Fibroblast of lung (primary cell): ENCODE results near the gene CNPY4. TPM values are rescaled to one million over a fixed set of nuclear protein-coding genes. Genes with fewer than 3 reads are reported as not detected.
A peak's percentile ranks its signal among the peaks of the same experiment; 100 is the strongest.

Experiments
- DNase-seq, 2 donors: peaks; one replicate each; pipeline versions ENCODE4 v3.0.0 to v3.0.0-alpha.2; 2010; ENCODE audit warnings: low read depth in 2 of 2
- H2AFZ ChIP-seq: 2 replicates; pipeline ENCODE4 v1.5.1; 2012; ENCODE audit warnings: low read length, control low read depth, inconsistent platforms
- H3K27ac ChIP-seq: 2 replicates; pipeline ENCODE4 v1.5.1; 2011; ENCODE audit warnings: low read length, control low read depth; ENCODE audit not compliant: insufficient read depth
- H3K27me3 ChIP-seq: 2 replicates; pipeline ENCODE4 v1.5.1; 2011; ENCODE audit warnings: mild to moderate bottlenecking, low read length; ENCODE audit not compliant: control insufficient read depth, insufficient read depth
- H3K36me3 ChIP-seq: 2 replicates; pipeline ENCODE4 v1.5.1; 2011; ENCODE audit warnings: low read length; ENCODE audit not compliant: control insufficient read depth, insufficient read depth
- H3K4me1 ChIP-seq: 2 replicates; pipeline ENCODE4 v1.5.1; 2011; ENCODE audit warnings: low read length; ENCODE audit not compliant: control insufficient read depth, insufficient read depth; ENCODE audit errors: extremely low read depth
- H3K4me2 ChIP-seq: 2 replicates; pipeline ENCODE4 v1.5.1; 2011; ENCODE audit warnings: low read length, control low read depth; ENCODE audit not compliant: insufficient read depth; ENCODE audit errors: extremely low read depth
- H3K4me3 ChIP-seq, 4 experiments: fragments of 200-600 bp in 1 of 4; sonication (generic) in 1 of 4; replicated peaks in 1 of 4; 2 replicates each; pipeline ENCODE4 v1.5.1; 2011 to 2016; ENCODE audit warnings: low read length in 4 of 4, low read depth in 3 of 4, mild to moderate bottlenecking in 3 of 4, control low read depth in 2 of 4, inconsistent platforms in 1 of 4, mixed read lengths in 1 of 4; ENCODE audit not compliant: insufficient read depth in 1 of 4; ENCODE audit errors: control extremely low read depth in 1 of 4
- H3K79me2 ChIP-seq: 2 replicates; pipeline ENCODE4 v1.5.1; 2012; ENCODE audit warnings: mild to moderate bottlenecking, low read length, inconsistent platforms; ENCODE audit not compliant: control insufficient read depth, insufficient read depth
- H3K9ac ChIP-seq: 2 replicates; pipeline ENCODE4 v1.5.1; 2011; ENCODE audit warnings: mild to moderate bottlenecking, low read length, control low read depth; ENCODE audit not compliant: insufficient read depth
- H3K9me3 ChIP-seq: 2 replicates; pipeline ENCODE4 v1.5.1; 2012; ENCODE audit warnings: low read depth, low read length; ENCODE audit not compliant: control insufficient read depth, insufficient read depth
- H4K20me1 ChIP-seq: 2 replicates; pipeline ENCODE4 v1.5.1; 2011; ENCODE audit warnings: low read length; ENCODE audit not compliant: control insufficient read depth, insufficient read depth; ENCODE audit errors: extremely low read depth
- EZH2 ChIP-seq: IDR thresholded peaks from 2 replicates; pipeline ENCODE4 v1.5.1; 2012; ENCODE audit warnings: low read length, control low read depth, mild to moderate bottlenecking; ENCODE audit errors: missing control alignments
- polyA plus RNA-seq, 2 donors: library from polyadenylated mRNA; depleted of rRNA in 1 of 2; stranded (reverse) in 1 of 2; unstranded in 1 of 2; fragments of >200 nt; gene quantifications; 2 replicates each; pipeline ENCODE4 v1.2.1, GENCODE V29; 2011 to 2012; ENCODE audit warnings: missing spikeins in 1 of 2
- total RNA-seq: library from RNA; depleted of rRNA; stranded (reverse); fragments of >200 nt; gene quantifications from 2 replicates; pipeline ENCODE4 v1.2.1, GENCODE V29; 2014
- TF ChIP-seq, protein P1 (sequence below), 2 donors: IDR thresholded peaks in 1 of 2; conservative IDR thresholded peaks in 1 of 2; 1 replicate in 1 of 2; 2 replicates in 1 of 2; pipeline ENCODE4 v1.5.1; 2011 to 2012; ENCODE audit warnings: low read length in 2 of 2, control low read depth in 1 of 2, inconsistent platforms in 1 of 2, low read depth in 1 of 2, mild to moderate bottlenecking in 1 of 2

Gene CNPY4
- total and polyA plus RNA-seq, 2 donors (not counting 1 experiment from before 2014, with no cell fraction given), result 21.6 to 40.7 TPM

DNA sequence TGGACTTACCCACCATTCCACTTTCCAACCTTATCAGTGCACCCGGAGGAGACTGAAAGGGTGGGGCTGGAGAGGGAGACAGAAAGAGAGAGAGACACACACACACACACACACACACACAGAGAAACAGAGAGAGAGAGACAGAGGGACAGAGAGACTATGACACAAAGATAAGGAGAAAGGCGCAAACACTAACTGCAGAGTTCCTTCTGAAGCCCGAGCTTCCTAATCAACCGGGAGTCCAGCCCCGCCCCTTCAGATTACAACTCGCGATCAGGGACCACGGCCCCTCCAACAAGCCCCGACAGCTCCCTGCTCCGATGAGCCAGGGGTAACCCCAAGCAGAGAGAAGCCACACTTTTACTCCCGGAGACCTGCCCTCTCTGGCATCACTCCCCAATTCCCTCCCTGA lies 48.5 kb downstream of the CNPY4 start:
- DNase-seq, result peak in 1 of 2 donors; percentile 30

DNA sequence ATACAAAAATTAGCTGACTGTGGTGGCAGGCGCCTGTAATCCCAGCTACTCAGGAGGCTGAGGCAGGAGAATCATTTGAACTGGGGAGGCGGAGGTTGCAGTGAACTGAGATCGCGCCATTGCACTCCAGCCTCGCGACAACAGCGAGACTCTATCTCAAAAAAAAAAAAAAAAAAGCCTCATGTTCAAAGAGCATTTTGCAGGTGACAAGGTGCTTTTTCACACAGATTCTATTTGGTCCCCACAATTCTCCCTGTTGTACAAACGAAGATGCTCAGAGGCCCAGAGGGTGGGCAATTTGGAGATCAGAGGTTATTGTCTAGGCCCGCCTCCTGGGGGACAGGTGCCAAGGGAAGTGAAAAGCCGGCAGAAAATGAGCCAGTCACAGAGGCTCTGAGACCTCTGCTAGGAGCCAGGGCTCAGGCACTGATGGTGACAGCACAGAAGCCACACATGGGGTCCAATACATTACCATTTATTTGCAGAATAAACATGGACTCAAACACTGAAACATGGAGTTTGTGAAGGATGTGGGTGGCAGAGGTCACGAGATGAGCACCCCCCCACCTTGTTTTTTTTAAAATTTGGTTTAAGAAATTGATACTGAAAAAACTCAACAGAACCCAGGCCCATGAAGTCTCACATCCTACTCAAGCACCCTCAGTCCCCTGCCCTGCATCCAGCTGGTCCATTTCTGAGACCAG lies 49.9 kb downstream of the CNPY4 start:
- H3K9ac ChIP-seq, result no peak overlapping the region
- no peak overlapping the region for H3K4me2 ChIP-seq
- H3K4me1 ChIP-seq, result peaks cover 4% of the 10 kb centered on the region
- H3K27me3 ChIP-seq, result no peaks in the 10 kb centered on the region
- H4K20me1 ChIP-seq, result no peaks in the 10 kb centered on the region
- no peak overlapping the region for H3K4me3 ChIP-seq
- H3K36me3 ChIP-seq, result no peaks in the 10 kb centered on the region
- H3K9me3 ChIP-seq, result no peaks in the 10 kb centered on the region
- DNase-seq, result no peak
- H3K27ac ChIP-seq, result no peak overlapping the region
- TF ChIP-seq, protein P1, sequence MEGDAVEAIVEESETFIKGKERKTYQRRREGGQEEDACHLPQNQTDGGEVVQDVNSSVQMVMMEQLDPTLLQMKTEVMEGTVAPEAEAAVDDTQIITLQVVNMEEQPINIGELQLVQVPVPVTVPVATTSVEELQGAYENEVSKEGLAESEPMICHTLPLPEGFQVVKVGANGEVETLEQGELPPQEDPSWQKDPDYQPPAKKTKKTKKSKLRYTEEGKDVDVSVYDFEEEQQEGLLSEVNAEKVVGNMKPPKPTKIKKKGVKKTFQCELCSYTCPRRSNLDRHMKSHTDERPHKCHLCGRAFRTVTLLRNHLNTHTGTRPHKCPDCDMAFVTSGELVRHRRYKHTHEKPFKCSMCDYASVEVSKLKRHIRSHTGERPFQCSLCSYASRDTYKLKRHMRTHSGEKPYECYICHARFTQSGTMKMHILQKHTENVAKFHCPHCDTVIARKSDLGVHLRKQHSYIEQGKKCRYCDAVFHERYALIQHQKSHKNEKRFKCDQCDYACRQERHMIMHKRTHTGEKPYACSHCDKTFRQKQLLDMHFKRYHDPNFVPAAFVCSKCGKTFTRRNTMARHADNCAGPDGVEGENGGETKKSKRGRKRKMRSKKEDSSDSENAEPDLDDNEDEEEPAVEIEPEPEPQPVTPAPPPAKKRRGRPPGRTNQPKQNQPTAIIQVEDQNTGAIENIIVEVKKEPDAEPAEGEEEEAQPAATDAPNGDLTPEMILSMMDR (conservative IDR thresholded peaks at IDR 0.05 in 1 of 2, IDR thresholded peaks at IDR 0.05 in 1 of 2; ENCODE audit: low read depth in 1 of 2, low read length in 2 of 2), result no peak
- TF ChIP-seq EZH2, result no peak
- H3K79me2 ChIP-seq, result no peaks in the 10 kb centered on the region
- H2AFZ ChIP-seq, result no peak overlapping the region

More for the DNA sequence above, 48.5 kb downstream of the CNPY4 start:
- TF ChIP-seq, protein P1 (conservative IDR thresholded peaks at IDR 0.05 in 1 of 2, IDR thresholded peaks at IDR 0.05 in 1 of 2; ENCODE audit: low read depth in 1 of 2, low read length in 2 of 2), result no peak
- TF ChIP-seq EZH2, result no peak
- no peak overlapping the region for H3K27ac ChIP-seq
- H3K9me3 ChIP-seq, result no peaks in the 10 kb centered on the region
- H2AFZ ChIP-seq, result peak overlapping the region; percentile 95
- H3K4me2 ChIP-seq, result peak overlapping the region; percentile 67
- peak overlapping the region; percentile 56 to 71 (median 64) for H3K4me3 ChIP-seq
- H3K36me3 ChIP-seq, result no peaks in the 10 kb centered on the region
- peaks cover 4% of the 10 kb centered on the region for H3K4me1 ChIP-seq
- H3K79me2 ChIP-seq, result no peaks in the 10 kb centered on the region
- H3K27me3 ChIP-seq, result no peaks in the 10 kb centered on the region
- H4K20me1 ChIP-seq, result no peaks in the 10 kb centered on the region
- no peak overlapping the region for H3K9ac ChIP-seq

DNA sequence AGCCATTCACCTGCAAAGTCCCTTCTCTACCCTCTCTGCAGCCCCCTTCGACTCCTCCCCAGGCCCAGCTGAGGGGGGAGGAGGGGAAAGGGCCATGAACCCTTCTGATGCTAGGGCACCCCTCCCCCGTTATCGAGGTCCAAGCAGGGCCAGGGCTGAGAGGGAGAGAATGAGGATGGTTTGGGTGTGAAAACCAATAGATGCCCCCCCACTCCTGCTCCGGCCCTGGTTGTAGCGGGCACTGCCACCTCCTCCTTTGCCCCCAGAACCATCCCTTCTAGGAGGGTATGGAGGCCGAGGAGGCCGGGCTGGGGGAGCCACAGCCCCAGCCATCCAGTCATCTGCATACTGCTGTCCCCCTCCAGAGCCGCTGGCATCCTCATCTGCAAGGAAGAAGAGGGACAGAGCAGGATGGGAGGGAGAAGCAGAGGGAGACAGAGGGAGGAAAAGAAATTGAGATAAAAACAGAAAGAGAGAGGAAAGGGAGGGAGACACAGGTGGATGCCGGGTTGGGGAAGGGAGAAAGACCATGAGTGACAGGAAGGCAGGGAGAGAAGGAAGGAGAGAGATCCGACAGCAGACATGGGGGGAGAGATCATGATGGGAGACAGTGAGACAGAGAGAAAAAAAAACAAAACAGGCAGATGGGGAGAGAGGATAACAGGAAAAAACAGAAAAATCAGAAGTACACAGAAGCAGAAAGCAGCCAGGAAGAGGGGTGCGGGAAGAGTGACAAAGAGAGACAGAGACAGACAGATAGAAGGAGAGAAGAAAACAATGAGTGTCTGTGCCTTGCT lies 50.9 kb downstream of the CNPY4 start:
- no peak overlapping the region for H3K9ac ChIP-seq
- H3K27ac ChIP-seq, result no peak overlapping the region
- H3K4me2 ChIP-seq, result no peak overlapping the region
- no peaks in the 10 kb centered on the region for H3K36me3 ChIP-seq
- no peaks in the 10 kb centered on the region for H3K79me2 ChIP-seq
- TF ChIP-seq EZH2, result no peak
- TF ChIP-seq, protein P1 (conservative IDR thresholded peaks at IDR 0.05 in 1 of 2, IDR thresholded peaks at IDR 0.05 in 1 of 2; ENCODE audit: low read depth in 1 of 2, low read length in 2 of 2), result no peak
- no peaks in the 10 kb centered on the region for H4K20me1 ChIP-seq
- H3K9me3 ChIP-seq, result no peaks in the 10 kb centered on the region
- H3K27me3 ChIP-seq, result no peaks in the 10 kb centered on the region
- no peak overlapping the region for H3K4me3 ChIP-seq
- no peak overlapping the region for H2AFZ ChIP-seq
- no peak for DNase-seq
- peaks cover 4% of the 10 kb centered on the region for H3K4me1 ChIP-seq
